GM23338 (cell line): ENCODE measurements around the gene POU2AF2.

Experiments
- CREB1 ChIP-seq: fragments of 250-450 bp; sonication (Bioruptor Pico); IDR thresholded peaks from 2 replicates; pipeline ENCODE4 v1.5.0; 2020; ENCODE audit warnings: low read depth, mild to moderate bottlenecking, moderate library complexity
- CTCF ChIP-seq, 2 experiments: fragments of 200-600 bp in 1 of 2; sonication (generic) in 1 of 2; conservative IDR thresholded peaks; 2 replicates each; pipeline versions ENCODE4 v1.5.1 to v1.6.1; 2016 to 2017; ENCODE audit warnings: antibody characterized with exemption in 2 of 2, low read depth in 2 of 2, mild to moderate bottlenecking in 2 of 2, moderate library complexity in 1 of 2
- ETS1 ChIP-seq: IDR thresholded peaks from 2 replicates; pipeline ENCODE4 v1.6.1; 2016; ENCODE audit warnings: antibody characterized with exemption
- EZH2 ChIP-seq: fragments of 200-600 bp; sonication (generic); IDR thresholded peaks from one replicate; pipeline ENCODE4 v1.8.0; 2017; ENCODE audit warnings: antibody characterized with exemption, mild to moderate bottlenecking, low read depth; ENCODE audit not compliant: unreplicated experiment
- EZH2phosphoT487 ChIP-seq: fragments of 200-600 bp; sonication (generic); IDR thresholded peaks from one replicate; pipeline ENCODE4 v1.8.1; 2018; ENCODE audit warnings: antibody characterized with exemption; ENCODE audit not compliant: unreplicated experiment
- JUNB ChIP-seq: IDR thresholded peaks from one replicate; pipeline ENCODE4 v1.6.1; 2016; ENCODE audit warnings: antibody characterized with exemption; ENCODE audit not compliant: unreplicated experiment
- POLR2AphosphoS5 ChIP-seq: IDR thresholded peaks from 2 replicates; pipeline ENCODE4 v1.6.1; 2016; ENCODE audit warnings: antibody characterized with exemption, low read depth
- REST ChIP-seq: IDR thresholded peaks from one replicate; pipeline ENCODE4 v1.6.1; 2018; ENCODE audit warnings: antibody characterized with exemption; ENCODE audit not compliant: unreplicated experiment
- STAT1 ChIP-seq: IDR thresholded peaks from one replicate; pipeline ENCODE4 v1.6.1; 2016; ENCODE audit warnings: antibody characterized with exemption; ENCODE audit not compliant: unreplicated experiment
- ZNF114 ChIP-seq: fragments of 250-450 bp; sonication (Bioruptor Pico); IDR thresholded peaks from 2 replicates; pipeline ENCODE4 v1.5.0; 2020; ENCODE audit warnings: mild to moderate bottlenecking, moderate library complexity

GRCh38 chr11:111200010-111200534 lies 45.5 kb upstream of the POU2AF2 start:
- TF ChIP-seq JUNB, result no peak
- no peak for TF ChIP-seq EZH2phosphoT487
- no peak for TF ChIP-seq CTCF (conservative IDR thresholded peaks at IDR 0.05; ENCODE audit: low read depth in 2 of 2)
- no peak for TF ChIP-seq REST
- TF ChIP-seq POLR2AphosphoS5, result no peak
- TF ChIP-seq EZH2, result no peak
- no peak for TF ChIP-seq CREB1 (CRISPR knock-in tag)
- no peak for TF ChIP-seq ETS1
- TF ChIP-seq STAT1, result no peak
- no peak for TF ChIP-seq ZNF114 (CRISPR knock-in tag)
